GM12878 (cell line): ENCODE measurements around the gene GFPT1.

ENCODE experiments used
- CHD1 ChIP-seq: IDR thresholded peaks from 2 replicates; pipeline ENCODE4 v1.6.1; 2012; ENCODE audit warnings: low read depth, low read length, improper control_type of control experiment
- DPF2 ChIP-seq: fragments of 450-650 bp; IDR thresholded peaks from 2 replicates; pipeline ENCODE4 v1.6.1; 2017; ENCODE audit warnings: mild to moderate bottlenecking
- ESRRA ChIP-seq: IDR thresholded peaks from 2 replicates; pipeline ENCODE4 v1.6.1; 2012; ENCODE audit warnings: mild to moderate bottlenecking, low read length, improper control_type of control experiment
- NFXL1 ChIP-seq: fragments of 450-650 bp; IDR thresholded peaks from 2 replicates; pipeline ENCODE4 v1.6.1; 2017; ENCODE audit warnings: antibody characterized with exemption, mild to moderate bottlenecking, borderline replicate concordance
- POLR2AphosphoS5 ChIP-seq: IDR thresholded peaks from 2 replicates; pipeline ENCODE4 v1.6.1; 2011; ENCODE audit warnings: mild to moderate bottlenecking, low read length, inconsistent platforms
- RAD21 ChIP-seq: IDR thresholded peaks from 2 replicates; pipeline ENCODE4 v1.6.1; 2011; ENCODE audit warnings: mild to moderate bottlenecking, low read depth, low read length, moderate library complexity; ENCODE audit not compliant: insufficient read depth
- RB1 ChIP-seq: fragments of 450-650 bp; formaldehyde crosslinking; IDR thresholded peaks from 2 replicates; pipeline ENCODE4 v1.6.1; 2017; ENCODE audit warnings: mild to moderate bottlenecking, borderline replicate concordance
- SMC3 ChIP-seq: IDR thresholded peaks from 2 replicates; pipeline ENCODE4 v1.6.1; 2011; ENCODE audit warnings: low read length, improper control_type of control experiment, borderline replicate concordance
- SREBF2 ChIP-seq: IDR thresholded peaks from 2 replicates; pipeline ENCODE4 v1.6.1; 2012; ENCODE audit warnings: mild to moderate bottlenecking, low read length
- TAF1 ChIP-seq: IDR thresholded peaks from 2 replicates; pipeline ENCODE4 v1.6.1; 2011; ENCODE audit warnings: mild to moderate bottlenecking, low read depth, low read length, borderline replicate concordance
- TCF12 ChIP-seq: IDR thresholded peaks from 2 replicates; pipeline ENCODE4 v1.6.1; 2011; ENCODE audit warnings: low read depth, mild to moderate bottlenecking, low read length
- TF ChIP-seq, protein P1 (sequence below), 3 experiments: IDR thresholded peaks in 2 of 3; conservative IDR thresholded peaks in 1 of 3; 2 replicates each; pipeline ENCODE4 v1.5.1; 2011; ENCODE audit warnings: low read depth in 3 of 3, low read length in 3 of 3, mild to moderate bottlenecking in 3 of 3, control low read depth in 2 of 3, moderate library complexity in 2 of 3, inconsistent platforms in 1 of 3, mixed read lengths in 1 of 3; ENCODE audit not compliant: control insufficient read depth in 2 of 3, insufficient read depth in 1 of 3; ENCODE audit errors: extremely low read depth in 1 of 3
- TF ChIP-seq, protein P2 (sequence below): IDR thresholded peaks from 2 replicates; pipeline ENCODE4 v1.6.1; 2012; ENCODE audit warnings: mild to moderate bottlenecking, low read depth, low read length
- TF ChIP-seq, protein P3 (sequence below): IDR thresholded peaks from 2 replicates; pipeline ENCODE4 v1.6.1; 2011; ENCODE audit warnings: low read depth, mild to moderate bottlenecking, low read length, moderate library complexity, borderline replicate concordance; ENCODE audit errors: extremely low read depth

DNA sequence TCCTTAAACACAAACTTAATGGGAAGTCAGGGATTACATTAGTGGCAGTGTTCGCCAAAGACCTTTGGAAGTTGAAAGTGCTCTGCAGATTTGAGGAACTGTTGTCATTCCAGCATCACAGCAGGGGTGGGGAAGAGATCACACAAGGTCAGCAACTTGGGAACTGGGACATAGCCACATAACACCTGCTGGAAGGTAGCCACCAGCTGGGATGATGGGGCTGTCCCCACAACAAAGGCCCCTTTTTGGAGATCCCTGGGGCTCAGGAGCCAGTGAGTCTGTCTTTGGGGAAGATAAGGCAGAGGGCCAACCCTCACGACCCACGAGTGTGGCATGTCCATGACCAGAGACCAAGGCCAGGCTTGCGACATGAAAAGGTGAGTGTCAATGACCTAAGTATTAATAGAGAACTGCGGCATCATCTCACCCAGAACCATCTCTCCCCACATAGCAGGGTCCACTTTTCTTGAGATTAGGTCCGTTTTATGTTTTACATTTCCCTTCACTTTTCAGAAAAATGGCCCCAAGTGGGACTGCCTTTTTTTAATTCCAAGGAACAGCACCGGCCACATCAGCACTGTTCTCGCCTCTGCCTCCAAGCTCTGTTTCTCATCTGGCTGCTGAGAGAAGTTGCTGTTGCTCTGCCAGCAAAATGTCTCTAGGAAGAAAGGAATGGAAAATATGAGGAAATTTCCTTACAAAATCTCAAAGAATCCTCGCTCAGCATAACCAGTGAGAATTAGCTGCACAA, 106.9 kb downstream of the GFPT1 start:
- TF ChIP-seq NFXL1 (no peak), POLR2AphosphoS5 (no peak), SMC3 (no peak), RB1 (no peak), TAF1 (no peak), ESRRA (no peak), DPF2 (no peak), RAD21 (no peak), TCF12 (no peak), CHD1 (no peak), SREBF2 (no peak)
- TF ChIP-seq, protein P1, sequence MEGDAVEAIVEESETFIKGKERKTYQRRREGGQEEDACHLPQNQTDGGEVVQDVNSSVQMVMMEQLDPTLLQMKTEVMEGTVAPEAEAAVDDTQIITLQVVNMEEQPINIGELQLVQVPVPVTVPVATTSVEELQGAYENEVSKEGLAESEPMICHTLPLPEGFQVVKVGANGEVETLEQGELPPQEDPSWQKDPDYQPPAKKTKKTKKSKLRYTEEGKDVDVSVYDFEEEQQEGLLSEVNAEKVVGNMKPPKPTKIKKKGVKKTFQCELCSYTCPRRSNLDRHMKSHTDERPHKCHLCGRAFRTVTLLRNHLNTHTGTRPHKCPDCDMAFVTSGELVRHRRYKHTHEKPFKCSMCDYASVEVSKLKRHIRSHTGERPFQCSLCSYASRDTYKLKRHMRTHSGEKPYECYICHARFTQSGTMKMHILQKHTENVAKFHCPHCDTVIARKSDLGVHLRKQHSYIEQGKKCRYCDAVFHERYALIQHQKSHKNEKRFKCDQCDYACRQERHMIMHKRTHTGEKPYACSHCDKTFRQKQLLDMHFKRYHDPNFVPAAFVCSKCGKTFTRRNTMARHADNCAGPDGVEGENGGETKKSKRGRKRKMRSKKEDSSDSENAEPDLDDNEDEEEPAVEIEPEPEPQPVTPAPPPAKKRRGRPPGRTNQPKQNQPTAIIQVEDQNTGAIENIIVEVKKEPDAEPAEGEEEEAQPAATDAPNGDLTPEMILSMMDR (IDR thresholded peaks at IDR 0.05 in 2 of 3, conservative IDR thresholded peaks at IDR 0.05 in 1 of 3; ENCODE audit: control insufficient read depth in 2 of 3, extremely low read depth in 1 of 3, insufficient read depth in 1 of 3, low read depth in 3 of 3, low read length in 3 of 3): no peak
- TF ChIP-seq, protein P2, sequence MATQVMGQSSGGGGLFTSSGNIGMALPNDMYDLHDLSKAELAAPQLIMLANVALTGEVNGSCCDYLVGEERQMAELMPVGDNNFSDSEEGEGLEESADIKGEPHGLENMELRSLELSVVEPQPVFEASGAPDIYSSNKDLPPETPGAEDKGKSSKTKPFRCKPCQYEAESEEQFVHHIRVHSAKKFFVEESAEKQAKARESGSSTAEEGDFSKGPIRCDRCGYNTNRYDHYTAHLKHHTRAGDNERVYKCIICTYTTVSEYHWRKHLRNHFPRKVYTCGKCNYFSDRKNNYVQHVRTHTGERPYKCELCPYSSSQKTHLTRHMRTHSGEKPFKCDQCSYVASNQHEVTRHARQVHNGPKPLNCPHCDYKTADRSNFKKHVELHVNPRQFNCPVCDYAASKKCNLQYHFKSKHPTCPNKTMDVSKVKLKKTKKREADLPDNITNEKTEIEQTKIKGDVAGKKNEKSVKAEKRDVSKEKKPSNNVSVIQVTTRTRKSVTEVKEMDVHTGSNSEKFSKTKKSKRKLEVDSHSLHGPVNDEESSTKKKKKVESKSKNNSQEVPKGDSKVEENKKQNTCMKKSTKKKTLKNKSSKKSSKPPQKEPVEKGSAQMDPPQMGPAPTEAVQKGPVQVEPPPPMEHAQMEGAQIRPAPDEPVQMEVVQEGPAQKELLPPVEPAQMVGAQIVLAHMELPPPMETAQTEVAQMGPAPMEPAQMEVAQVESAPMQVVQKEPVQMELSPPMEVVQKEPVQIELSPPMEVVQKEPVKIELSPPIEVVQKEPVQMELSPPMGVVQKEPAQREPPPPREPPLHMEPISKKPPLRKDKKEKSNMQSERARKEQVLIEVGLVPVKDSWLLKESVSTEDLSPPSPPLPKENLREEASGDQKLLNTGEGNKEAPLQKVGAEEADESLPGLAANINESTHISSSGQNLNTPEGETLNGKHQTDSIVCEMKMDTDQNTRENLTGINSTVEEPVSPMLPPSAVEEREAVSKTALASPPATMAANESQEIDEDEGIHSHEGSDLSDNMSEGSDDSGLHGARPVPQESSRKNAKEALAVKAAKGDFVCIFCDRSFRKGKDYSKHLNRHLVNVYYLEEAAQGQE: no peak
- TF ChIP-seq, protein P3, sequence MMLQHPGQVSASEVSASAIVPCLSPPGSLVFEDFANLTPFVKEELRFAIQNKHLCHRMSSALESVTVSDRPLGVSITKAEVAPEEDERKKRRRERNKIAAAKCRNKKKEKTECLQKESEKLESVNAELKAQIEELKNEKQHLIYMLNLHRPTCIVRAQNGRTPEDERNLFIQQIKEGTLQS: no peak
